Lower leg skin (tissue), 3 donors: ENCODE measurements around the gene RIC8A.

Experiments
- POLR2A ChIP-seq, 2 donors: fragments of 450-650 bp; IDR thresholded peaks; one replicate each; pipeline ENCODE4 v1.6.1; 2016 to 2017; ENCODE audit warnings: antibody characterized with exemption in 2 of 2, mild to moderate bottlenecking in 1 of 2, moderate library complexity in 1 of 2
- TF ChIP-seq, protein P1 (sequence below), 3 donors: fragments of 450-650 bp; IDR thresholded peaks; one replicate each; pipeline ENCODE4 v1.5.1; 2016; ENCODE audit warnings: antibody characterized with exemption in 3 of 3, mild to moderate bottlenecking in 3 of 3, moderate library complexity in 2 of 3

DNA sequence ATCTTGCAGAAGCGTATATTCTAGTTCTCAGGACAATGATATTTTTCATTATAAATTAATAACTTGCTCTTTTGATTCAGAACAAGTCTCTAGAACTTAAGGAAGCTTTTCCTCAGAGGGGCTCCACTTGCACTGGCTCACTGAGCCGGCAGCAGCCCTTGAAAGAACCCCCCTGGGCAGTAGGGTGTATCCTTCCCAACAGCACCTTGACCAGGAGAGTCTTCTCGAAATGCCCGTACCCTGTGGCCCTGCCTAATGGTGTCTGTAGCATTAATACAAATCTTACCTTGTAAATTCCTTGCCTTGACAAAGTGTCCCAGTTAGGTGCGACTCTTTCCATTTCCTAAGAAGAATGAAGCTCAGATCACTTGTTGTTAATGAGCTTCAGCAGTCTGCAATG lies 42.8 kb downstream of the RIC8A start:
- TF ChIP-seq POLR2A (IDR thresholded peaks at IDR 0.05) = no peak
- TF ChIP-seq, protein P1, sequence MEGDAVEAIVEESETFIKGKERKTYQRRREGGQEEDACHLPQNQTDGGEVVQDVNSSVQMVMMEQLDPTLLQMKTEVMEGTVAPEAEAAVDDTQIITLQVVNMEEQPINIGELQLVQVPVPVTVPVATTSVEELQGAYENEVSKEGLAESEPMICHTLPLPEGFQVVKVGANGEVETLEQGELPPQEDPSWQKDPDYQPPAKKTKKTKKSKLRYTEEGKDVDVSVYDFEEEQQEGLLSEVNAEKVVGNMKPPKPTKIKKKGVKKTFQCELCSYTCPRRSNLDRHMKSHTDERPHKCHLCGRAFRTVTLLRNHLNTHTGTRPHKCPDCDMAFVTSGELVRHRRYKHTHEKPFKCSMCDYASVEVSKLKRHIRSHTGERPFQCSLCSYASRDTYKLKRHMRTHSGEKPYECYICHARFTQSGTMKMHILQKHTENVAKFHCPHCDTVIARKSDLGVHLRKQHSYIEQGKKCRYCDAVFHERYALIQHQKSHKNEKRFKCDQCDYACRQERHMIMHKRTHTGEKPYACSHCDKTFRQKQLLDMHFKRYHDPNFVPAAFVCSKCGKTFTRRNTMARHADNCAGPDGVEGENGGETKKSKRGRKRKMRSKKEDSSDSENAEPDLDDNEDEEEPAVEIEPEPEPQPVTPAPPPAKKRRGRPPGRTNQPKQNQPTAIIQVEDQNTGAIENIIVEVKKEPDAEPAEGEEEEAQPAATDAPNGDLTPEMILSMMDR (IDR thresholded peaks at IDR 0.05) = no peak
